ENCODE data around the gene DHCR24. TPM values are rescaled to one million over a fixed set of nuclear protein-coding genes. Genes with fewer than 3 reads are reported as not detected.

DHCR24 gene
- total and polyA plus RNA-seq, 2 donors (not counting 3 experiments of a cell fraction or from before 2014, with no cell fraction given), result 223 to 239 TPM

DNA sequence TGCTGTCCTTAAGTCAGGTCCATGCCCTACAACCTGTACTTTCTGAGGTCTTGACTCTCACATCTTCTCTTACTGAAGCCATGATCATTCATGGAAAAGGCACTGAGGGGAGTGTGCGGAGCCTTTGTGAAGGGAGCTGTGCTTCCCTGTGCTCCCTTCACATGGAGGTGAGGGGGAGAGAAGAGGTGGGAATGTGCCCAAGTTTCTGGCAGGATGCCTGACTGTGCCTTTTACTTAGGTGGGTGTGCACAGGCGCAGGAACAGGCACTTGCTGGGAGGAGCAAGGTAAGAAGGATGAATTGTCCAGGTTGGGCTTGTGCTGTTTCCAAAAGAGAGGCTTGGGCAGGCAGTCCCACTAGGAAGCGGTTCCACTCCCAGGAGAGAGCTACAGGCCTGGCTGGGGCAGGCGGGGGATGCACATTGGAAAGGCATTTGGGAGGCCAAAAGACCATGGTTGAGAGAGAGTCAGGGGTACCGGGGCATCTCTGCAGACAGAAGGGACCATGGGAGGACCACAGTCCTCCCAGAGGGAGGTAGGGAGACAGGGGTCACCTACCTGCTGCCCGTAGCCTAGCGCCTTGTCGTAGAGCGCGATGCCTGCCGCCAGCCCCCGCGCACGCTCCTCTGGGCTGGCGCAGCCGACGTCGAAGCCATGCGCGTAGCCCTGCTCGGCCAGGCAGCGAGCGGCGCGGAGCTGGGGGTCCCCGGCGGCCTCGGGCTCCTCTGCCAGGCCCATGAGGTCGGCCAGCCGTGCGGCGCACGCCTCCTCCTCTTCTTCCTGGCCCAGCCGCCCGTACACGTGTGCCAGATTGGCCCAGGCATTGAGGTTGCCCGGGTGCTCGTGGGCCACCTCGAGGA, 86.7 kb downstream of the DHCR24 start:
- Histone ChIP-seq H3K4me3 (replicated peaks in 1 of 3; ENCODE audit: insufficient read depth in 1 of 3, low read depth in 1 of 3, low read length in 3 of 3) (no peak overlapping the region), H4K20me1 (replicated peaks; ENCODE audit: control insufficient read depth, extremely low read depth, insufficient read depth, low read length) (no peaks in the 10 kb centered on the region), H3K9me1 (replicated peaks; ENCODE audit: control insufficient read depth, extremely low read depth, insufficient read depth, low read length) (no peaks in the 10 kb centered on the region), H3K9me3 (replicated peaks; ENCODE audit: control insufficient read depth, insufficient read depth, low read length) (no peaks in the 10 kb centered on the region), H3K27me3 (ENCODE audit: control insufficient read depth in 2 of 2, insufficient read depth in 2 of 2, low read length in 2 of 2) (peaks cover 28 to 31% of the 10 kb centered on the region in 2 experiments), H3K79me2 (ENCODE audit: control insufficient read depth, insufficient read depth, low read length) (no peaks in the 10 kb centered on the region), H3K9ac (replicated peaks; ENCODE audit: extremely low read depth, insufficient read depth, low read length) (no peak overlapping the region), H3K4me2 (ENCODE audit: insufficient read depth, low read length) (no peak overlapping the region), H3K4me1 (ENCODE audit: control insufficient read depth, extremely low read depth, insufficient read depth, low read length) (peaks cover 4% of the 10 kb centered on the region), H3K36me3 (ENCODE audit: control insufficient read depth in 2 of 2, extremely low read depth in 1 of 2, insufficient read depth in 2 of 2, low read length in 2 of 2) (no peaks in the 10 kb centered on the region), H2AFZ (ENCODE audit: low read depth, low read length) (no peak overlapping the region), H3K27ac (ENCODE audit: insufficient read depth, low read depth, low read length) (no peak overlapping the region)
- intact Hi-C loops (cut with micrococcal nuclease), result no loop called here
- ChIA-PET POLR2A (interaction anchor here (0.6 kb wide), 1 partner anchor 16 kb away, joined by 12 read pairs; no protein-coding TSS in a partner anchor), CTCF (interaction anchor here (0.7 to 1.9 kb wide), 3 partner anchors 8 to 922 kb away, joined by 3 to 5 read pairs (median 3); no protein-coding TSS in a partner anchor)
- no TSS peak for BruUV-seq (replicated peaks)
- no peak for TF ChIP-seq FOS (IDR thresholded peaks at IDR 0.05; ENCODE audit: borderline replicate concordance, insufficient read depth, low read length)
- no peak for TF ChIP-seq MYC (IDR thresholded peaks at IDR 0.05; ENCODE audit: low read depth, low read length)
- TF ChIP-seq, protein P1, sequence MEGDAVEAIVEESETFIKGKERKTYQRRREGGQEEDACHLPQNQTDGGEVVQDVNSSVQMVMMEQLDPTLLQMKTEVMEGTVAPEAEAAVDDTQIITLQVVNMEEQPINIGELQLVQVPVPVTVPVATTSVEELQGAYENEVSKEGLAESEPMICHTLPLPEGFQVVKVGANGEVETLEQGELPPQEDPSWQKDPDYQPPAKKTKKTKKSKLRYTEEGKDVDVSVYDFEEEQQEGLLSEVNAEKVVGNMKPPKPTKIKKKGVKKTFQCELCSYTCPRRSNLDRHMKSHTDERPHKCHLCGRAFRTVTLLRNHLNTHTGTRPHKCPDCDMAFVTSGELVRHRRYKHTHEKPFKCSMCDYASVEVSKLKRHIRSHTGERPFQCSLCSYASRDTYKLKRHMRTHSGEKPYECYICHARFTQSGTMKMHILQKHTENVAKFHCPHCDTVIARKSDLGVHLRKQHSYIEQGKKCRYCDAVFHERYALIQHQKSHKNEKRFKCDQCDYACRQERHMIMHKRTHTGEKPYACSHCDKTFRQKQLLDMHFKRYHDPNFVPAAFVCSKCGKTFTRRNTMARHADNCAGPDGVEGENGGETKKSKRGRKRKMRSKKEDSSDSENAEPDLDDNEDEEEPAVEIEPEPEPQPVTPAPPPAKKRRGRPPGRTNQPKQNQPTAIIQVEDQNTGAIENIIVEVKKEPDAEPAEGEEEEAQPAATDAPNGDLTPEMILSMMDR (IDR thresholded peaks at IDR 0.05; ENCODE audit: extremely low read depth in 1 of 2, insufficient read depth in 1 of 2, low read depth in 1 of 2, low read length in 2 of 2), result no peak
- TF ChIP-seq JUN (IDR thresholded peaks at IDR 0.05; ENCODE audit: borderline replicate concordance, insufficient read depth, insufficient read length, low read depth), result no peak
- no peak for TF ChIP-seq EZH2 (IDR thresholded peaks at IDR 0.05; ENCODE audit: borderline replicate concordance, low read depth, low read length, severe bottlenecking)
- no peak for TF ChIP-seq POLR2AphosphoS5 (IDR thresholded peaks at IDR 0.05; ENCODE audit: insufficient read depth, low read depth, low read length)
- no peak for TF ChIP-seq GATA2 (IDR thresholded peaks at IDR 0.05; ENCODE audit: insufficient read depth, insufficient read length, low read depth, low read length)
- TF ChIP-seq POLR2A (IDR thresholded peaks at IDR 0.05; ENCODE audit: low read depth, low read length), result no peak
- TF ChIP-seq, protein P2, sequence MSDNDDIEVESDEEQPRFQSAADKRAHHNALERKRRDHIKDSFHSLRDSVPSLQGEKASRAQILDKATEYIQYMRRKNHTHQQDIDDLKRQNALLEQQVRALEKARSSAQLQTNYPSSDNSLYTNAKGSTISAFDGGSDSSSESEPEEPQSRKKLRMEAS (IDR thresholded peaks at IDR 0.05; ENCODE audit: insufficient read depth, insufficient read length), result no peak
- no peak for FAIRE-seq
- dilution Hi-C loops (cut with MboI; ENCODE audit: extremely low pct_ligation_motif_present, low sequenced_read_pairs), result no loop called here
- no peak for DNase-seq (ENCODE audit: low read depth, low spot score)

Other genes with a start within 250 kb of the DHCR24 start
- gene MROH7, start 245.4 kb downstream of the DHCR24 start, total RNA-seq, result 0.24 TPM in 1 of 2 replicates, not detected in the other
- 0.06 and 0.08 TPM in 2 replicates for gene MROH7, start 245.4 kb downstream of the DHCR24 start, polyA plus RNA-seq
- 21.4 and 28.8 TPM in 2 replicates for gene TTC4, start 171.3 kb downstream of the DHCR24 start, total RNA-seq
- gene TTC4, start 171.3 kb downstream of the DHCR24 start, polyA plus RNA-seq, result 18.2 and 19.2 TPM in 2 replicates
- gene PARS2, start 122.7 kb downstream of the DHCR24 start, total RNA-seq, result 3.0 and 3.8 TPM in 2 replicates
- gene PARS2, start 122.7 kb downstream of the DHCR24 start, polyA plus RNA-seq, result 2.0 and 2.5 TPM in 2 replicates
- not detected in 2 replicates for gene TTC22, start 85.9 kb downstream of the DHCR24 start, total RNA-seq
- gene TTC22, start 85.9 kb downstream of the DHCR24 start, polyA plus RNA-seq, result not detected in 2 replicates
- not detected in 2 replicates for gene TMEM61, start 93.4 kb upstream of the DHCR24 start, total RNA-seq
- not detected in 2 replicates for gene TMEM61, start 93.4 kb upstream of the DHCR24 start, polyA plus RNA-seq
- gene BSND, start 111.7 kb upstream of the DHCR24 start, total RNA-seq, result not detected in 2 replicates
- not detected in 2 replicates for gene BSND, start 111.7 kb upstream of the DHCR24 start, polyA plus RNA-seq
- 0.23 and 0.35 TPM in 2 replicates for gene PCSK9, start 152.4 kb upstream of the DHCR24 start, total RNA-seq
- 0.17 and 0.32 TPM in 2 replicates for gene PCSK9, start 152.4 kb upstream of the DHCR24 start, polyA plus RNA-seq

Measured in endothelial cell of umbilical vein (primary cell).